Body of pancreas (tissue), 4 donors: ENCODE results near the gene ERCC6L2. TPM values are rescaled to one million over a fixed set of nuclear protein-coding genes. Genes with fewer than 3 reads are reported as not detected.

Source experiments
- ATAC-seq: fragments of 150-250 bp; one replicate; pipeline ENCODE4 v1.9.1; 2016
- DNase-seq, 4 donors: peaks; one replicate each; pipeline ENCODE4 v3.0.0-alpha.2; 2019
- H3K27ac ChIP-seq, 4 donors: fragments of 200-600 bp; sonication (generic); 1 replicate in 3 of 4; 2 replicates in 1 of 4; pipeline versions ENCODE4 v1.5.1 to v1.6.1; 2016 to 2019; ENCODE audit warnings: mild to moderate bottlenecking in 1 of 4, mixed read lengths in 1 of 4, moderate library complexity in 1 of 4
- H3K27me3 ChIP-seq, 2 donors: fragments of 200-600 bp; sonication (generic); one replicate each; pipeline ENCODE4 v1.6.0; 2016; ENCODE audit warnings: mild to moderate bottlenecking in 1 of 2
- H3K36me3 ChIP-seq, 2 donors: fragments of 200-600 bp; sonication (generic); replicated peaks in 1 of 2; 2 replicates each; pipeline ENCODE4 v1.5.1; 2016; ENCODE audit warnings: low read depth in 2 of 2; ENCODE audit not compliant: insufficient read depth in 1 of 2
- H3K4me1 ChIP-seq: fragments of 200-600 bp; sonication (generic); one replicate; pipeline ENCODE4 v1.6.0; 2016
- H3K4me3 ChIP-seq, 2 donors: fragments of 200-600 bp; sonication (generic); 1 replicate in 1 of 2; 2 replicates in 1 of 2; pipeline ENCODE4 v1.5.1; 2016 to 2019
- H3K9me3 ChIP-seq, 3 donors: fragments of 200-600 bp; sonication (generic); 1 replicate in 2 of 3; 2 replicates in 1 of 3; pipeline ENCODE4 v1.5.1; 2016
- POLR2A ChIP-seq, 3 donors: fragments of 450-650 bp; IDR thresholded peaks; one replicate each; pipeline ENCODE4 v1.6.1; 2016; ENCODE audit warnings: antibody characterized with exemption in 3 of 3, mild to moderate bottlenecking in 2 of 3
- whole genome bisulfite sequencing, 2 donors: methylation state at CpG; one replicate each; pipeline ENCODE4 v1.1.5; 2017; 5-methylcytosine and 5-hydroxymethylcytosine counted together
- intact Hi-C: fragments of 100-400 bp; cut with DNase I; formaldehyde crosslinking; loops from one replicate; pipeline ENCODE4 v1.15.1; 2023
- total RNA-seq, 2 donors: library from RNA; depleted of rRNA; stranded (reverse); fragments of >200 nt; gene quantifications; one replicate each; pipeline ENCODE4 v1.1.0, GENCODE V29; 2016
- TF ChIP-seq, protein P1 (sequence below), 7 experiments: fragments of 450-650 bp in 4 of 7; fragments of 200-600 bp in 3 of 7; sonication (generic) in 3 of 7; IDR thresholded peaks; one replicate each; pipeline ENCODE4 v1.5.1; 2016 to 2019; ENCODE audit warnings: antibody characterized with exemption in 7 of 7

Gene ERCC6L2
- total RNA-seq, 2 donors from 2014 or later, result 30.4 to 58.3 TPM

DNA sequence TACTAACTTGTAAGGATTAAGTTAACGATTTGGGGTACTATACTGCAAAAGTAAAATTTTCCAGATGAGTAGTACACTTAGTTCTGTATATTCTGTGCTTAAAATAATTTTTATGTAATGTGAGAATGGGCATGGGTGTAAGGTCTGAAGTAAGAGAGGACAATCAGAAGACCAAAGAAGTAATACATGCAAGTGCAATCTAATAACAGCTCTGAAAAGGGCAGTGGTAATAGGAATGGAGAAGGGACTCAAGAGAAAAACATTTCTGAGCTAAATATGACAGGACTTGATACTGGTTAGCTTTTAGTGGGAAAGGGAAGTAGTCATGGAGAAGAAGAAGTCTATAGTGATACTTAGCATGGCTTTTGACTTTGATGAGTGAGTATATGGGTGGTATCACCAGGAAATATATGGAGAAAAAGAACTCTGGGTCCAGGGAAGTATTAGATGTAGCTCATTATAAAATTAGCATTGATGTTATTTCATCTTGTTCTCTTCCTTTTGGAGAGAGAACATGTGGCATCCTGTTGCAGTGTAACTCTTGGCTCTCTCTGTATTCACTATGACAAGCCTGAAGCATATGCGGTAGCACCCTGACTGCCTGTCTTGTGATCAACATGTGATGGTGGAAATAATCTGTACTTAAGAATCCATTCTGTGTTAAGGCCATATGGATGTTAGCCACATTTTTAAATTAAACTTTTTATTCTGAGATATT, 60.5 kb downstream of the ERCC6L2 start:
- intact Hi-C loops, result no loop called here
- ATAC-seq (no peak), DNase-seq (no peak)
- H3K36me3 ChIP-seq, result no peaks in the 10 kb centered on the region
- no peak overlapping the region for H3K27ac ChIP-seq
- TF ChIP-seq, protein P1, sequence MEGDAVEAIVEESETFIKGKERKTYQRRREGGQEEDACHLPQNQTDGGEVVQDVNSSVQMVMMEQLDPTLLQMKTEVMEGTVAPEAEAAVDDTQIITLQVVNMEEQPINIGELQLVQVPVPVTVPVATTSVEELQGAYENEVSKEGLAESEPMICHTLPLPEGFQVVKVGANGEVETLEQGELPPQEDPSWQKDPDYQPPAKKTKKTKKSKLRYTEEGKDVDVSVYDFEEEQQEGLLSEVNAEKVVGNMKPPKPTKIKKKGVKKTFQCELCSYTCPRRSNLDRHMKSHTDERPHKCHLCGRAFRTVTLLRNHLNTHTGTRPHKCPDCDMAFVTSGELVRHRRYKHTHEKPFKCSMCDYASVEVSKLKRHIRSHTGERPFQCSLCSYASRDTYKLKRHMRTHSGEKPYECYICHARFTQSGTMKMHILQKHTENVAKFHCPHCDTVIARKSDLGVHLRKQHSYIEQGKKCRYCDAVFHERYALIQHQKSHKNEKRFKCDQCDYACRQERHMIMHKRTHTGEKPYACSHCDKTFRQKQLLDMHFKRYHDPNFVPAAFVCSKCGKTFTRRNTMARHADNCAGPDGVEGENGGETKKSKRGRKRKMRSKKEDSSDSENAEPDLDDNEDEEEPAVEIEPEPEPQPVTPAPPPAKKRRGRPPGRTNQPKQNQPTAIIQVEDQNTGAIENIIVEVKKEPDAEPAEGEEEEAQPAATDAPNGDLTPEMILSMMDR (IDR thresholded peaks at IDR 0.05), result no peak
- TF ChIP-seq POLR2A (IDR thresholded peaks at IDR 0.05), result no peak
- WGBS, 2 donors, result 97 to 98% methylated on average over 2 of the region's 2 CpGs
- H3K9me3 ChIP-seq, result no peaks in the 10 kb centered on the region
- no peaks in the 10 kb centered on the region for H3K4me1 ChIP-seq
- no peaks in the 10 kb centered on the region for H3K27me3 ChIP-seq
- H3K4me3 ChIP-seq, result no peak overlapping the region

DNA sequence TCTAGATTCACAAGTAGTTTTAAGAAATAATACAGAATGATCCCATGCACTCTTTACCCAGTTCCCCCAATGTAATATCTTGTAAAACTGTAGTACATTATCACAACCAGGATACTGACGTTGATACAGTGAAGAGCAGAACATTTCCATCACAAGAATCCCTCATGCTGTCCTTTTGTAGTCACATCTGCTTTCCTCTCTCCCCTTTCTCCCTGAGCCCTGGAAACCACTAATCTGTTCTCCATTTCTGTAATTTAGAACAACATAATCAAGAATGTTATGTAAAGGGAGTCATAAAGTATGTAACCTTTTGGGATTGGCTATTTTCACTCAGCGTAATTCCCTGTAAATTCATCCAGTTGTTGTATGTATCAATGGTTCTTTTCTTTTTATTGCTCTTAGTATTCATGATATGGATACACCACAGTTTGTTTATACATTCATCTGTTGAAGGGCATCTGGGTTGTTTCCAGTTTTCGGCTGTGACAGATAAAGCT, 61.1 kb downstream of the ERCC6L2 start:
- DNase-seq (no peak), ATAC-seq (no peak)
- TF ChIP-seq, protein P1 (IDR thresholded peaks at IDR 0.05), result no peak
- no peak for TF ChIP-seq POLR2A (IDR thresholded peaks at IDR 0.05)
- H3K4me3 ChIP-seq, result no peak overlapping the region
- intact Hi-C loops, result no loop called here
- H3K4me1 ChIP-seq, result no peaks in the 10 kb centered on the region
- 59 to 74% methylated on average over 3 of the region's 3 CpGs for WGBS, 2 donors
- H3K9me3 ChIP-seq, result no peaks in the 10 kb centered on the region
- H3K27me3 ChIP-seq, result no peaks in the 10 kb centered on the region
- H3K27ac ChIP-seq, result no peak overlapping the region
- H3K36me3 ChIP-seq, result peaks cover under 1 to 1% of the 10 kb centered on the region in 2 donors

DNA sequence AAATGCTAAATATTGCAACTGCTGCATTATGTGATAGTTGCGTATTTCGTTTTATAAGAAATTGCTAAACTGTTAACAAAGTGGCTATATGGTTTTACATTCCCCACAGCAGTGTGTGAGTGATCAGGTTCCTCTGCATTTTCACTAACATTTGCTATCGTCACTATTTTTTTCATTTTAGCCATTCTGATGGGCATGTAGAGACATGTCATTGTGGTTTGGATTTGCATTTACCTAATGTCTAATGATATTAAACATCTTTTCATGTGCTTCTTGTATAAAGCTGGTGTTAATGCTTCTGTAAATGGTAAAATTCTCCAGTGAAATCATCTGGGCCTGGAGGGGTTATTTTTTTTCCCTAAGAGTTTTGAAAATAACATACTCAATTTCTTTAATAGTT, 61.6 kb downstream of the ERCC6L2 start:
- intact Hi-C loops, result no loop called here
- no peak overlapping the region for H3K27ac ChIP-seq
- ATAC-seq (no peak), DNase-seq (no peak)
- WGBS, 2 donors, result 51 to 58% methylated on average over 3 of the region's 3 CpGs
- H3K27me3 ChIP-seq, result no peaks in the 10 kb centered on the region
- H3K4me1 ChIP-seq, result no peaks in the 10 kb centered on the region
- no peaks in the 10 kb centered on the region for H3K9me3 ChIP-seq
- TF ChIP-seq, protein P1 (IDR thresholded peaks at IDR 0.05), result no peak
- no peak for TF ChIP-seq POLR2A (IDR thresholded peaks at IDR 0.05)
- peaks cover 5% of the 10 kb centered on the region in 2 donors for H3K36me3 ChIP-seq
- H3K4me3 ChIP-seq, result no peak overlapping the region

DNA sequence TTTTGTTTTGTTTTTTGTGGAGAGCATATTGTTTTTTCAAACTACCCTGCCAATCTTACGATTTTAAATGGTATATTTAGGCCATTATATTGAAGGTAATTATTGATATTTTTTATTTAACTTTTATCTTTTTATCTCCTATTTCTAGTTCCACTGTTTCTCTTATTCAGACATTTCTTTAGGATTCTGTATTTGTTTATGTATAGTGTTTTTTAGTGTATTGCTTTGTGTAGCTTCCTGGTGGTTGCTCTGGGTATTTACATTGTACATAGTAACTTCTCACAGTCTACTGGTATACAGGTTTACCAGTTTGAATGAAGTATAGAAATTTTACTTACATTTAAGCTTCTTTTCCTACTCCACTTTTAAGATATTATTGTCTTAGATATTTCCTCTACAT, 63.2 kb downstream of the ERCC6L2 start:
- no peak for TF ChIP-seq POLR2A (IDR thresholded peaks at IDR 0.05)
- TF ChIP-seq, protein P1 (IDR thresholded peaks at IDR 0.05), result peak in 1 of 7 experiments; percentile 9
- no peaks in the 10 kb centered on the region for H3K4me1 ChIP-seq
- H3K27ac ChIP-seq, result no peak overlapping the region
- WGBS, 2 donors, result 83 to 95% methylated on average over 1 of the region's 1 CpG
- intact Hi-C loops, result no loop called here
- H3K4me3 ChIP-seq, result no peak overlapping the region
- H3K27me3 ChIP-seq, result no peaks in the 10 kb centered on the region
- H3K36me3 ChIP-seq, result peaks cover 5% of the 10 kb centered on the region in 2 donors
- ATAC-seq (no peak), DNase-seq (no peak)
- H3K9me3 ChIP-seq, result no peaks in the 10 kb centered on the region

DNA sequence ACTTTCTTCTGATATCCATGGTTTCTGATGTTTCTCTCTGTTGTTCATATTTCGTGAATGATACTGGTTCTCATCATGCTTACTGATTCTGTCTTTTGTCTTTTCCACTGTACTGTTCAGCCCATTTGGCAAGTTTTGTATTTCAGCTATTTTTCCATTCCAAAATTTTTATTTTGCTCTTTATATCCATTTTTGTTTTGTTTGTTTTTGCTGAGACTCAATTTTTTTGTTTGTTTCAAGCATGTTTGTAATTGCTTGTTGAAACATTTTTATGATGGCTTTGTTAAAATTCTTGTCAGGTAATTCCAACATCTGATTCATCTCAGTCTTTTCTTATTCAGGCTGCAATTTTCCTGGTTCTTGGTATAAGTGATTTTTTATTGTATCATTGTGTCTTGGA, 64.0 kb downstream of the ERCC6L2 start:
- DNase-seq (no peak), ATAC-seq (no peak)
- peaks cover 5% of the 10 kb centered on the region in 2 donors for H3K36me3 ChIP-seq
- H3K4me1 ChIP-seq, result no peaks in the 10 kb centered on the region
- no peak overlapping the region for H3K27ac ChIP-seq
- no peaks in the 10 kb centered on the region for H3K27me3 ChIP-seq
- H3K9me3 ChIP-seq, result no peaks in the 10 kb centered on the region
- intact Hi-C loops, result no loop called here
- 90 to 93% methylated on average over 1 of the region's 1 CpG for WGBS, 2 donors
- TF ChIP-seq, protein P1 (IDR thresholded peaks at IDR 0.05), result no peak
- TF ChIP-seq POLR2A (IDR thresholded peaks at IDR 0.05), result no peak
- H3K4me3 ChIP-seq, result no peak overlapping the region
